ENCODE results near the gene EN2. TPM values are rescaled to one million over a fixed set of nuclear protein-coding genes. Genes with fewer than 3 reads are reported as not detected.

EN2 gene
- total RNA-seq, 1 experiment from 2014 or later: 0.07 TPM

GRCh38 chr7:155509725-155510551, 52.0 kb downstream of the EN2 start:
- Histone ChIP-seq H3K79me2 (ENCODE audit: insufficient read depth, low read length) (no peaks in the 10 kb centered on the region), H3K27me3 (ENCODE audit: insufficient read depth, low read length) (peaks cover 70% of the 10 kb centered on the region), H2BK120ac (ENCODE audit: low read depth, low read length, poor library complexity, severe bottlenecking) (no peak overlapping the region), H3K9me3 (ENCODE audit: control insufficient read depth, low read depth, low read length) (no peaks in the 10 kb centered on the region), H2BK15ac (ENCODE audit: low read depth, low read length) (no peak overlapping the region), H3K79me1 (ENCODE audit: insufficient read depth, low read depth, low read length, poor library complexity, severe bottlenecking) (no peaks in the 10 kb centered on the region), H3K56ac (ENCODE audit: insufficient read length, low read depth, low read length) (no peak overlapping the region), H4K5ac (ENCODE audit: insufficient read length, low read depth, low read length) (no peak overlapping the region), H4K91ac (ENCODE audit: insufficient read length, low read depth, low read length) (no peak overlapping the region), H2AFZ (ENCODE audit: low read length) (no peak overlapping the region), H3K4me2 (ENCODE audit: insufficient read depth, insufficient read length, low read length) (peak overlapping the region; percentile 31), H3K9ac (ENCODE audit: extremely low read depth, insufficient read length, low read length) (no peak overlapping the region), H3K27ac (ENCODE audit: insufficient read length, low read depth, low read length) (no peak overlapping the region), H2BK5ac (ENCODE audit: insufficient read length, low read length) (no peak overlapping the region), H3K23ac (ENCODE audit: insufficient read length, low read depth, low read length) (no peak overlapping the region), H2AK5ac (ENCODE audit: insufficient read length, low read length) (no peak overlapping the region), H3K18ac (ENCODE audit: insufficient read length, low read depth, low read length) (peak overlapping the region; percentile 24), H2BK20ac (ENCODE audit: low read depth, low read length, poor library complexity, severe bottlenecking) (no peak overlapping the region), H3K14ac (ENCODE audit: insufficient read depth, low read length) (no peak overlapping the region), H2BK12ac (ENCODE audit: insufficient read length, low read depth, low read length) (no peak overlapping the region), H3K23me2 (ENCODE audit: insufficient read length, low read depth, low read length, poor library complexity, severe bottlenecking) (peaks cover 5% of the 10 kb centered on the region), H3T11ph (ENCODE audit: low read length) (no peak overlapping the region), H4K20me1 (ENCODE audit: control insufficient read depth, insufficient read depth, insufficient read length) (peaks cover 4% of the 10 kb centered on the region), H4K8ac (replicated peaks; ENCODE audit: insufficient read length, low read depth, low read length) (no peak overlapping the region), H3K4ac (ENCODE audit: low read depth, low read length) (no peak overlapping the region), H3K4me1 (ENCODE audit: insufficient read depth, low read length) (peaks cover 2% of the 10 kb centered on the region)
- H3K27ac Mint-ChIP-seq: 0 out of 7 replicates have a peak overlapping the region, but pooled peaks of 1 of the 3 experiments have one; percentile 48
- peak overlapping the region; percentile 64 to 82 for H3K4me3 Mint-ChIP-seq
- H3K4me1 Mint-ChIP-seq: peaks cover 23 to 37% of the 10 kb centered on the region in 2 experiments
- WGBS (ENCODE audit: extremely low coverage, insufficient read length, low lambda C conversion rate): no CpG with 5 or more reads among the region's 68 CpGs
- DNase-seq: peak; percentile 87
- H3K36me3 Mint-ChIP-seq (ENCODE audit: insufficient read depth in 1 of 3, low read depth in 3 of 3): no peaks in the 10 kb centered on the region
- peaks cover 2 to 15% of the 10 kb centered on the region in 2 experiments; a peak in 2 of 5 replicates for H3K9me3 Mint-ChIP-seq
- peak; percentile 58 for TF ChIP-seq CTCF (conservative IDR thresholded peaks at IDR 0.05)
- peaks cover 100% of the 10 kb centered on the region for H3K27me3 Mint-ChIP-seq (ENCODE audit: low read depth)
